Glutamatergic neuron (in vitro differentiated cells): ENCODE data around the gene PI4KA. TPM values are rescaled to one million over a fixed set of nuclear protein-coding genes. Genes with fewer than 3 reads are reported as not detected.

Experiments
- DNase-seq: peaks from one replicate; pipeline ENCODE4 v3.0.0; 2022
- H3K27ac Mint-ChIP-seq: one replicate; pipeline ENCODE4 v1.8.0; 2020; ENCODE audit warnings: mild to moderate bottlenecking, mixed read lengths, inconsistent platforms; ENCODE audit not compliant: unreplicated experiment
- H3K27me3 Mint-ChIP-seq: one replicate; pipeline ENCODE4 v1.8.0; 2020; ENCODE audit warnings: mild to moderate bottlenecking, moderate library complexity, mixed read lengths, inconsistent platforms; ENCODE audit not compliant: unreplicated experiment
- H3K36me3 Mint-ChIP-seq: one replicate; pipeline ENCODE4 v1.8.0; 2020; ENCODE audit warnings: mild to moderate bottlenecking, mixed read lengths, inconsistent platforms; ENCODE audit not compliant: unreplicated experiment
- H3K4me1 Mint-ChIP-seq: one replicate; pipeline ENCODE4 v1.8.0; 2020; ENCODE audit warnings: mild to moderate bottlenecking, low read depth, mixed read lengths, inconsistent platforms; ENCODE audit not compliant: unreplicated experiment
- H3K4me3 Mint-ChIP-seq: one replicate; pipeline ENCODE4 v1.8.0; 2020; ENCODE audit warnings: mild to moderate bottlenecking, mixed read lengths, inconsistent platforms; ENCODE audit not compliant: unreplicated experiment
- H3K9me3 Mint-ChIP-seq: one replicate; pipeline ENCODE4 v1.8.0; 2020; ENCODE audit warnings: mild to moderate bottlenecking, moderate library complexity, mixed read lengths, inconsistent platforms; ENCODE audit not compliant: unreplicated experiment
- CTCF ChIP-seq: fragments of 200-600 bp; sonication (generic); IDR thresholded peaks from one replicate; pipeline ENCODE4 v1.5.0; 2021; ENCODE audit not compliant: partially characterized antibody, unreplicated experiment
- total RNA-seq: library from RNA; stranded (reverse); fragmentation: NEBNext Ultra II Directional; extraction: Animal tissue kit (Norgen Biotek cat#: 25700); gene quantifications from one replicate; pipeline ENCODE4 v1.2.1, GENCODE V29; 2021; ENCODE audit not compliant: unreplicated experiment

The PI4KA gene
- total RNA-seq, 1 donor from 2014 or later: 165 TPM

- DNase-seq: no peak
- H3K27ac Mint-ChIP-seq: no peak overlapping the region
These were observed 63.8 kb downstream of the PI4KA start for GRCh38 chr22:20794650-20795413.

GRCh38 chr22:20793748-20794649 lies 64.6 kb downstream of the PI4KA start:
- Mint-ChIP-seq H3K4me3 (no peak overlapping the region), H3K36me3 (no peaks in the 10 kb centered on the region), H3K9me3 (peaks cover under 1% of the 10 kb centered on the region), H3K27me3 (peaks cover 4% of the 10 kb centered on the region), H3K27ac (no peak overlapping the region), H3K4me1 (no peaks in the 10 kb centered on the region)
- DNase-seq: no peak
- TF ChIP-seq CTCF: no peak

More at GRCh38 chr22:20794650-20795413, 63.8 kb downstream of the PI4KA start:
- Mint-ChIP-seq H3K4me1 (no peaks in the 10 kb centered on the region), H3K36me3 (no peaks in the 10 kb centered on the region), H3K27me3 (peaks cover 4% of the 10 kb centered on the region), H3K4me3 (no peak overlapping the region), H3K9me3 (no peaks in the 10 kb centered on the region)
- TF ChIP-seq CTCF: no peak

GRCh38 chr22:20792966-20793728 lies 65.5 kb downstream of the PI4KA start:
- Mint-ChIP-seq H3K27me3 (peaks cover 4% of the 10 kb centered on the region), H3K27ac (no peak overlapping the region), H3K9me3 (peaks cover 2% of the 10 kb centered on the region), H3K4me3 (no peak overlapping the region), H3K36me3 (peaks cover 5% of the 10 kb centered on the region), H3K4me1 (peaks cover 6% of the 10 kb centered on the region)
- no peak for DNase-seq
- no peak for TF ChIP-seq CTCF

- Mint-ChIP-seq H3K27ac (no peak overlapping the region), H3K27me3 (peaks cover 4% of the 10 kb centered on the region)
These were observed 66.2 kb downstream of the PI4KA start for GRCh38 chr22:20792221-20792965.

More at GRCh38 chr22:20792221-20792965, 66.2 kb downstream of the PI4KA start:
- Mint-ChIP-seq H3K4me1 (peaks cover 6% of the 10 kb centered on the region), H3K9me3 (peaks cover 4% of the 10 kb centered on the region), H3K4me3 (no peak overlapping the region), H3K36me3 (peaks cover 5% of the 10 kb centered on the region)
- DNase-seq: no peak
- no peak for TF ChIP-seq CTCF
